Psoas muscle (tissue), 8 donors: ENCODE data around the gene DAB1. TPM values are rescaled to one million over a fixed set of nuclear protein-coding genes. Genes with fewer than 3 reads are reported as not detected.

ENCODE experiments used
- ATAC-seq, 4 donors: fragments of 200-7000 bp; cut with Tn5 transposase; one replicate each; pipeline ENCODE4 v1.9.1; 2020; ENCODE audit warnings: moderate library complexity in 3 of 4, mild to moderate bottlenecking in 2 of 4
- DNase-seq, 2 donors: peaks; one replicate each; pipeline ENCODE4 v3.0.0-alpha.2; 2020
- H3K27ac ChIP-seq: fragments of 200-600 bp; one replicate; pipeline ENCODE4 v1.8.0; 2022
- H3K27me3 ChIP-seq, 3 donors: fragments of 200-600 bp in 1 of 3; one replicate each; pipeline versions ENCODE4 v1.6.1 to v1.8.0; 2013 to 2022; ENCODE audit warnings: low read length in 2 of 3, mild to moderate bottlenecking in 2 of 3, moderate library complexity in 1 of 3; ENCODE audit not compliant: insufficient read depth in 3 of 3
- H3K36me3 ChIP-seq, 2 donors: fragments of 200-600 bp in 1 of 2; one replicate each; pipeline versions ENCODE4 v1.6.1 to v1.8.0; 2013 to 2022; ENCODE audit warnings: low read depth in 1 of 2, mild to moderate bottlenecking in 1 of 2, moderate library complexity in 1 of 2; ENCODE audit not compliant: insufficient read depth in 1 of 2
- H3K4me1 ChIP-seq: fragments of 200-600 bp; one replicate; pipeline ENCODE4 v1.8.0; 2022
- H3K4me3 ChIP-seq: fragments of 200-600 bp; one replicate; pipeline ENCODE4 v1.8.0; 2022; ENCODE audit warnings: mild to moderate bottlenecking
- H3K9me3 ChIP-seq: fragments of 200-600 bp; one replicate; pipeline ENCODE4 v1.8.0; 2022
- WGBS, 3 donors: extraction: QIAGEN DNeasy Blood & Tissue Kit; methylation state at CpG; one replicate each; pipeline versions ENCODE4 v1.1.6 to v1.1.7; 2013; 5-methylcytosine and 5-hydroxymethylcytosine counted together
- intact Hi-C, 2 donors: fragments of 100-400 bp; cut with DNase I; formaldehyde crosslinking; loops; one replicate each; pipeline versions ENCODE4 v1.11.0 to v1.14.2; 2022
- polyA plus RNA-seq, 3 donors: library from polyadenylated mRNA; stranded (reverse); fragments of 200-250 nt; gene quantifications; one replicate each; pipeline ENCODE4 v1.2.3, GENCODE V29; 2013
- total RNA-seq, 4 donors: library from RNA; stranded (reverse); fragmentation: NEBNext Ultra II Directional in 2 of 4; extraction: Animal tissue kit (Norgen Biotek cat#: 25700) in 2 of 4; gene quantifications; one replicate each; pipeline versions ENCODE4 v1.2.1 to v1.2.4, GENCODE V29; 2021 to 2023
- TF ChIP-seq, protein P1 (sequence below): fragments of 200-600 bp; IDR thresholded peaks from one replicate; pipeline ENCODE4 v1.8.0; 2022; ENCODE audit warnings: antibody characterized with exemption
- donor health status: healthy with polysubstance abuse.
- donor health status: DM: no; HTN: no; CAD: no; lungs with moderate emphysema.
- donor health status: Bipolar disorder and iron deficiency.
- donor health status: healthy.
- donor health status: DM: yes; HTN: yes; CAD: no.
- donor health status: DM: no; HTN: no; CAD: no.
- donor health status: DM: no; HTN: no; CAD: no.
- donor health status: DM: yes; HTN: yes; CAD: no.

DAB1 gene
- total and polyA plus RNA-seq, 7 donors: 0.04 to 0.28 (median 0.09) TPM; not detected in 1

DNA sequence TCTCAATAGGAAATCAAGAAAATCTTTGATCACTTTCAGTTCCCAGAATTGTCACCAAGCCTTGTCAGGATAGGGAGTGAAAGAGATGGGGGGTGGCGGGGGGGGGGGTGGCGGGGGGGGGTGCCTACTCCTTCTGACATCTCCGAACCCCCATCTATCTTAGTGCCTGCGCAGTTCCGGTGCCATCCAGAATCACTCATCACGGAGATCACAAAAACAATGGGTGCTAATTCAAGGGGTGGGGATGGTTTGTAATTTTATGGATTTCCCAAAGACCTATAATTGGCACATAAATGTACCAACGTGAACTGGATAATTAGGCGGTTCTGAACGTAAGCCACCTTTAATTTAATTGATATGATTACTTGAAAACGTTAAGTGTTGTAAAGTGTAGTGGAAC, 2.1 kb downstream of the DAB1 start:
- WGBS, 3 donors: 8 to 10% (median 9%) methylated on average over 10 of the region's 10 CpGs
- intact Hi-C loops: loop anchor here (5.0 to 10.0 kb wide), 3 partner anchors 623 to 733 kb away; no protein-coding TSS in a partner anchor
- no peak for DNase-seq
- no peaks in the 10 kb centered on the region for H3K36me3 ChIP-seq
- peak overlapping the region; percentile 34 for H3K4me3 ChIP-seq
- no peak overlapping the region for H3K27ac ChIP-seq
- no peaks in the 10 kb centered on the region for H3K4me1 ChIP-seq
- peaks cover 3 to 82% (median 10%) of the 10 kb centered on the region in 3 donors for H3K27me3 ChIP-seq
- TF ChIP-seq, protein P1, sequence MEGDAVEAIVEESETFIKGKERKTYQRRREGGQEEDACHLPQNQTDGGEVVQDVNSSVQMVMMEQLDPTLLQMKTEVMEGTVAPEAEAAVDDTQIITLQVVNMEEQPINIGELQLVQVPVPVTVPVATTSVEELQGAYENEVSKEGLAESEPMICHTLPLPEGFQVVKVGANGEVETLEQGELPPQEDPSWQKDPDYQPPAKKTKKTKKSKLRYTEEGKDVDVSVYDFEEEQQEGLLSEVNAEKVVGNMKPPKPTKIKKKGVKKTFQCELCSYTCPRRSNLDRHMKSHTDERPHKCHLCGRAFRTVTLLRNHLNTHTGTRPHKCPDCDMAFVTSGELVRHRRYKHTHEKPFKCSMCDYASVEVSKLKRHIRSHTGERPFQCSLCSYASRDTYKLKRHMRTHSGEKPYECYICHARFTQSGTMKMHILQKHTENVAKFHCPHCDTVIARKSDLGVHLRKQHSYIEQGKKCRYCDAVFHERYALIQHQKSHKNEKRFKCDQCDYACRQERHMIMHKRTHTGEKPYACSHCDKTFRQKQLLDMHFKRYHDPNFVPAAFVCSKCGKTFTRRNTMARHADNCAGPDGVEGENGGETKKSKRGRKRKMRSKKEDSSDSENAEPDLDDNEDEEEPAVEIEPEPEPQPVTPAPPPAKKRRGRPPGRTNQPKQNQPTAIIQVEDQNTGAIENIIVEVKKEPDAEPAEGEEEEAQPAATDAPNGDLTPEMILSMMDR: no peak
- H3K9me3 ChIP-seq: no peaks in the 10 kb centered on the region
- no peak for ATAC-seq

- H3K27me3 ChIP-seq: peaks cover 3 to 85% (median 10%) of the 10 kb centered on the region in 3 donors
- intact Hi-C loops: loop anchor here (5.0 to 10.0 kb wide), 3 partner anchors 624 to 734 kb away; no protein-coding TSS in a partner anchor
Measured at GRCh38 chr1:57420981-57421785, 2.7 kb downstream of the DAB1 start.

DNA sequence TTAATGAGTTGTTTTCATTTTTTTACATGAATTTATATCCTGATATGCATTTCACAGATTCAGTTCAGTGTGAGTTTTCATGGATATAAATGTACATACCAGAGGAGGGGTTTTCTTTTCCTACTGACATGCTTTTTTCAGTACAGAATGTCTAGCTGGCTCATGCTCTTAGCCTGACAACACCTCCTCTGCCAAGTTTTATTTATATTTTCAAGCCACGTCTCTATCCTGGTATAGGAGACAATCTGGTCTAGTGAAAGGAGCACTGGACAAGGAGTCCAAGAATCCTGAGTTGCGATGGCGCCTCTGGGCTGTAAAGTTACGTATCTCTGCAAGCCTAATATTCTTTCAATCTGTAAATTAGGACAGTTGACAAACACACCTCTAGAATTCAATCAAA, 4.9 kb downstream of the DAB1 start:
- intact Hi-C loops: no loop called here
- TF ChIP-seq, protein P1: no peak
- 75 to 77% (median 77%) methylated on average over 4 of the region's 4 CpGs for WGBS, 3 donors
- Histone ChIP-seq H3K9me3 (no peaks in the 10 kb centered on the region), H3K27me3 (peaks cover 3 to 66% (median 7%) of the 10 kb centered on the region in 3 donors), H3K4me1 (no peaks in the 10 kb centered on the region), H3K36me3 (no peaks in the 10 kb centered on the region), H3K4me3 (no peak overlapping the region), H3K27ac (no peak overlapping the region)
- no peak for DNase-seq
- no peak for ATAC-seq

More at GRCh38 chr1:57420981-57421785, 2.7 kb downstream of the DAB1 start:
- H3K4me3 ChIP-seq: no peak overlapping the region
- H3K9me3 ChIP-seq: no peaks in the 10 kb centered on the region
- H3K36me3 ChIP-seq: no peaks in the 10 kb centered on the region
- H3K27ac ChIP-seq: no peak overlapping the region
- TF ChIP-seq, protein P1: no peak
- DNase-seq (no peak), ATAC-seq (no peak)
- 35 to 45% (median 41%) methylated on average over 9 of the region's 9 CpGs for WGBS, 3 donors
- H3K4me1 ChIP-seq: no peaks in the 10 kb centered on the region

DNA sequence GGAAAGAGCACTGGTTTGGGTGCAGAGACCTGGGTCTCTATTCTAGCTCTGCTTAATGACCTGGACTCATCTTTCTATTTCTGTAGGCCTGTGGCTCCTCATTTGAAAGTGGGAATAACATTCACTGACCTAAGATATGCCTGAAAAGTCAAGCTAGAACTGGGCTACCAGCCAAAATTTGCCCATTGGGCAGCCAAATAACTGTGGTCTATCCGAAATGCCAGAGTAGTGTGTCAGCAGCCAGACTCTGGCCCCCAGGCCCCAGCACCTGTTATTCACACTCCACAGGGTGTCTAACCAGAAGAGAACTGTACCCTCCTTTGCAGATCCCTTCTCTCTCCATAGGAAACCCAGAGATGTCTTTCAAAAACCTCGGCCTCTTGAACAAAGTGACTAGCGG, 12.6 kb downstream of the DAB1 start:
- Histone ChIP-seq H3K27me3 (peaks cover 2 to 8% (median 3%) of the 10 kb centered on the region in 3 donors), H3K36me3 (no peaks in the 10 kb centered on the region), H3K27ac (no peak overlapping the region), H3K9me3 (no peaks in the 10 kb centered on the region), H3K4me1 (no peaks in the 10 kb centered on the region), H3K4me3 (no peak overlapping the region)
- peak in 3 of 4 donors; percentile 44 to 68 (median 50) for ATAC-seq
- intact Hi-C loops: no loop called here
- no peak for DNase-seq
- WGBS, 3 donors: 66 to 71% (median 68%) methylated on average over 3 of the region's 3 CpGs
- TF ChIP-seq, protein P1: no peak
